Keratinocyte (primary cell): Measurements from ENCODE around the gene GFRA4.

Source experiments
- CTCF ChIP-seq, 3 experiments: IDR thresholded peaks in 1 of 3; conservative IDR thresholded peaks in 1 of 3; optimal IDR thresholded peaks in 1 of 3; 2 replicates in 2 of 3; 3 replicates in 1 of 3; pipeline versions ENCODE3 to v1.5.1; 2011; ENCODE audit warnings: low read length in 3 of 3, mild to moderate bottlenecking in 3 of 3, moderate library complexity in 2 of 3, control low read depth in 1 of 3, inconsistent platforms in 1 of 3; ENCODE audit not compliant: insufficient read depth in 2 of 3; ENCODE audit errors: extremely low read depth in 1 of 3
- EZH2 ChIP-seq: IDR thresholded peaks from one replicate; pipeline ENCODE4 v1.6.1; 2012; ENCODE audit warnings: inconsistent platforms, mild to moderate bottlenecking, low read length, moderate library complexity

GRCh38 chr20:3674995-3675900 is 12.0 kb upstream of the GFRA4 start:
- TF ChIP-seq CTCF (optimal IDR thresholded peaks at IDR 0.05 in 1 of 3, IDR thresholded peaks at IDR 0.05 in 1 of 3, conservative IDR thresholded peaks at IDR 0.05 in 1 of 3; ENCODE audit: extremely low read depth in 1 of 3, insufficient read depth in 2 of 3, low read length in 3 of 3) (no peak), EZH2 (peak; percentile 40)
